RWPE2 (cell line): ENCODE measurements around the gene PBRM1.
"Not testable (repeated sequence)": the region's sequence is repeated elsewhere in the genome, so short reads cannot be mapped to it uniquely, and the experiment has no call there.

ENCODE experiments used
- ATAC-seq: fragments of 200-7000 bp; cut with Tn5 transposase; 3 replicates; pipeline ENCODE4 v1.9.1; 2021; ENCODE audit warnings: low read depth
- DNase-seq: peaks from one replicate; pipeline ENCODE4 v3.0.0-alpha.2; 2020; ENCODE audit warnings: low spot score
- H3K27ac ChIP-seq: fragments of 450-650 bp; 2 replicates; pipeline ENCODE4 v1.5.1; 2017; ENCODE audit warnings: mild to moderate bottlenecking; ENCODE audit not compliant: poor library complexity, severe bottlenecking
- H3K27me3 ChIP-seq: fragments of 250-450 bp; sonication (Bioruptor Pico); 2 replicates; pipeline ENCODE4 v1.5.1; 2021; ENCODE audit warnings: mild to moderate bottlenecking, moderate library complexity; ENCODE audit not compliant: insufficient read depth, poor library complexity, severe bottlenecking
- H3K36me3 ChIP-seq: fragments of 250-450 bp; sonication (Bioruptor Pico); 2 replicates; pipeline ENCODE4 v1.5.1; 2020; ENCODE audit warnings: low read depth, mild to moderate bottlenecking, moderate library complexity
- H3K4me1 ChIP-seq: fragments of 250-450 bp; sonication (Bioruptor Pico); 2 replicates; pipeline ENCODE4 v1.5.1; 2021; ENCODE audit warnings: mild to moderate bottlenecking, moderate library complexity; ENCODE audit not compliant: insufficient read depth, poor library complexity, severe bottlenecking
- H3K4me3 ChIP-seq: fragments of 250-450 bp; sonication (Bioruptor Pico); 2 replicates; pipeline ENCODE4 v1.5.1; 2021; ENCODE audit warnings: mild to moderate bottlenecking, moderate library complexity; ENCODE audit not compliant: severe bottlenecking
- H3K9me3 ChIP-seq: fragments of 250-450 bp; sonication (Bioruptor Pico); 2 replicates; pipeline ENCODE4 v1.5.1; 2021; ENCODE audit warnings: mild to moderate bottlenecking, moderate library complexity; ENCODE audit not compliant: severe bottlenecking
- TF ChIP-seq, protein P1 (sequence below): fragments of 450-650 bp; IDR thresholded peaks from one replicate; pipeline ENCODE4 v1.5.1; 2017; ENCODE audit warnings: mild to moderate bottlenecking, moderate library complexity; ENCODE audit not compliant: poor library complexity, severe bottlenecking

PBRM1 gene

DNA sequence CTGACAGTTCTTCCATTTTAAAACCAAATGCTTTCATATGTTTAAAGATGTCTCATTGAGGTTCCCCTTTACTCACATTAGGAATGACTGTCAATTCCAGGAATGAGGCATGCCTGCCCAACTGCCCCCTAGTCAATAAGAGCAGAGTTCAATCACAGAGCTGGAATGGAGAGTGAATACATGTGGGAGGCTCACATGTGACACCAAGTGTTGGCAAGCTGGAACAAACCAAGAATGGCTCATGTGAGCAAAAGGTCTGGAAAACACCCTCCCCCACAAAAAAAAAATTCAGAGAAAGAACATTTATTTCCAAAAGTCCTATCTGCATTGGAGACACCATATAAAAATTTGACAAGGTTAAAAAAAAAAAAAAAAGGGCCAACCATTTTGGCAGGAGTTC lies 3.7 kb downstream of the PBRM1 start:
- H3K4me3 ChIP-seq: no peak overlapping the region
- ATAC-seq (peak; percentile 46), DNase-seq (no peak)
- H3K27me3 ChIP-seq: no peaks in the 10 kb centered on the region
- H3K27ac ChIP-seq: peak overlapping the region; percentile 18
- peaks cover 11% of the 10 kb centered on the region for H3K4me1 ChIP-seq
- TF ChIP-seq, protein P1, sequence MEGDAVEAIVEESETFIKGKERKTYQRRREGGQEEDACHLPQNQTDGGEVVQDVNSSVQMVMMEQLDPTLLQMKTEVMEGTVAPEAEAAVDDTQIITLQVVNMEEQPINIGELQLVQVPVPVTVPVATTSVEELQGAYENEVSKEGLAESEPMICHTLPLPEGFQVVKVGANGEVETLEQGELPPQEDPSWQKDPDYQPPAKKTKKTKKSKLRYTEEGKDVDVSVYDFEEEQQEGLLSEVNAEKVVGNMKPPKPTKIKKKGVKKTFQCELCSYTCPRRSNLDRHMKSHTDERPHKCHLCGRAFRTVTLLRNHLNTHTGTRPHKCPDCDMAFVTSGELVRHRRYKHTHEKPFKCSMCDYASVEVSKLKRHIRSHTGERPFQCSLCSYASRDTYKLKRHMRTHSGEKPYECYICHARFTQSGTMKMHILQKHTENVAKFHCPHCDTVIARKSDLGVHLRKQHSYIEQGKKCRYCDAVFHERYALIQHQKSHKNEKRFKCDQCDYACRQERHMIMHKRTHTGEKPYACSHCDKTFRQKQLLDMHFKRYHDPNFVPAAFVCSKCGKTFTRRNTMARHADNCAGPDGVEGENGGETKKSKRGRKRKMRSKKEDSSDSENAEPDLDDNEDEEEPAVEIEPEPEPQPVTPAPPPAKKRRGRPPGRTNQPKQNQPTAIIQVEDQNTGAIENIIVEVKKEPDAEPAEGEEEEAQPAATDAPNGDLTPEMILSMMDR: peak; percentile 59
- H3K36me3 ChIP-seq: peaks cover 54% of the 10 kb centered on the region
- H3K9me3 ChIP-seq: no peaks in the 10 kb centered on the region

DNA sequence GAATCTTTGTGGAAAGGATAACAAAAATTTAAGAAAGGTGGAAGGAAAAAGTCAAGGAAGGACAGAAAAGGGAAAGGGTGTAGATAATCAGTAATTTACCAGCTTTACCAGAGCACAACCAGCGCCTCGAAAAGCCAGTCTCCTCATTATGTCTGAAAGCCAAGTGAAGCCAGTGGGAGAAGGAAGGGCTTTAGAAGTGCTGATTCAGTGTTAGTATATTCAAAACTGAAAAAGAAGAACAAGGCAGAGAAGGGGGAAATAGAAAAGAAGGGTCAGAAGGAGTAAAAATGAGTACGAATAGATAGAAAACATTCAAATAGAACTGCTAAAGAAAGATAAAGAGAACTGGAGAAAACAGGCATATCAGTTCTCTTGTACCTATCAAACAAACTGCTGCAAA lies 4.1 kb downstream of the PBRM1 start:
- TF ChIP-seq, protein P1: no peak
- Histone ChIP-seq H3K9me3 (no peaks in the 10 kb centered on the region), H3K4me1 (peaks cover 7% of the 10 kb centered on the region), H3K27ac (peak overlapping the region; percentile 18), H3K27me3 (no peaks in the 10 kb centered on the region), H3K36me3 (peaks cover 54% of the 10 kb centered on the region), H3K4me3 (no peak overlapping the region)
- ATAC-seq (no peak), DNase-seq (no peak)

DNA sequence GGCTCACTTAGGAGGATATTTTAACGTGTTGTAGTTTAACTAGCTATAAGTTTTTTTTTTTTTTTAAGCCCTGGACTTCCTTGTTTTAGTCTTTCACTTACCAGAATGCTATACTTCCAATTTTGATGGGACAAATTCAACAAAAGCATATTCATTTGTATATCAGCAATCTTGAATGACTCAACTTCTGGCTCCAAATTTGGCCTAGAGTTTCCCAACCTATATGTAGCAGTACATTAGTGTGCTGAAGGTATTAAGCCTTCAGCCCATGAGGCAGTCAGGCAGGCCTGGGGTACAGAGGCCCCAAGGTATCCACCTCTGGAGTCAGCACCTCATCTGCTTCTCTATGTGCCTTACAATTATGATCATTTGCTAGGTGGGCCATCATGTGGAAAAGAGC lies 5.9 kb downstream of the PBRM1 start:
- H3K27ac ChIP-seq: no peak overlapping the region
- peaks cover 62% of the 10 kb centered on the region for H3K36me3 ChIP-seq
- ATAC-seq: peak; percentile 30; the same call in 1 of the 3 replicates
- H3K9me3 ChIP-seq: no peaks in the 10 kb centered on the region
- no peak for DNase-seq
- H3K27me3 ChIP-seq: no peaks in the 10 kb centered on the region
- H3K4me3 ChIP-seq: no peak overlapping the region
- TF ChIP-seq, protein P1: no peak
- H3K4me1 ChIP-seq: peaks cover 6% of the 10 kb centered on the region

DNA sequence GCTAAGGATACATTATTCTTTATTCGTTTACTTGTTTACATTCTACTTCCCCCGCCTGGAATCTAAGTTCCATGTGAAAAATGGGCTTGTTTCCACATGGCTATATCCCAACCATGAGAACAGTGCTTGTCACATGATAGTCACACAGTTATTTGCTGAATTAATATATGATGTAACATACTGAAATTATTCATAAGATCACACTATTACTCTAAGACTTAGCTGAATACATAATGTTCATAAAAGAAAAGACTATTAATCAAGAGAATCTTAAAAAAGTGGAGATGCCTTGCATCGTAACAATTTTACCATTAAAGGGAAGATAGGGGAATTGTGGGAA lies 6.5 kb downstream of the PBRM1 start:
- Histone ChIP-seq H3K4me3 (no peak overlapping the region), H3K36me3 (peaks cover 60% of the 10 kb centered on the region), H3K9me3 (no peaks in the 10 kb centered on the region), H3K27ac (no peak overlapping the region), H3K27me3 (no peaks in the 10 kb centered on the region), H3K4me1 (peaks cover under 1% of the 10 kb centered on the region)
- TF ChIP-seq, protein P1: no peak
- ATAC-seq (no peak), DNase-seq (no peak)

DNA sequence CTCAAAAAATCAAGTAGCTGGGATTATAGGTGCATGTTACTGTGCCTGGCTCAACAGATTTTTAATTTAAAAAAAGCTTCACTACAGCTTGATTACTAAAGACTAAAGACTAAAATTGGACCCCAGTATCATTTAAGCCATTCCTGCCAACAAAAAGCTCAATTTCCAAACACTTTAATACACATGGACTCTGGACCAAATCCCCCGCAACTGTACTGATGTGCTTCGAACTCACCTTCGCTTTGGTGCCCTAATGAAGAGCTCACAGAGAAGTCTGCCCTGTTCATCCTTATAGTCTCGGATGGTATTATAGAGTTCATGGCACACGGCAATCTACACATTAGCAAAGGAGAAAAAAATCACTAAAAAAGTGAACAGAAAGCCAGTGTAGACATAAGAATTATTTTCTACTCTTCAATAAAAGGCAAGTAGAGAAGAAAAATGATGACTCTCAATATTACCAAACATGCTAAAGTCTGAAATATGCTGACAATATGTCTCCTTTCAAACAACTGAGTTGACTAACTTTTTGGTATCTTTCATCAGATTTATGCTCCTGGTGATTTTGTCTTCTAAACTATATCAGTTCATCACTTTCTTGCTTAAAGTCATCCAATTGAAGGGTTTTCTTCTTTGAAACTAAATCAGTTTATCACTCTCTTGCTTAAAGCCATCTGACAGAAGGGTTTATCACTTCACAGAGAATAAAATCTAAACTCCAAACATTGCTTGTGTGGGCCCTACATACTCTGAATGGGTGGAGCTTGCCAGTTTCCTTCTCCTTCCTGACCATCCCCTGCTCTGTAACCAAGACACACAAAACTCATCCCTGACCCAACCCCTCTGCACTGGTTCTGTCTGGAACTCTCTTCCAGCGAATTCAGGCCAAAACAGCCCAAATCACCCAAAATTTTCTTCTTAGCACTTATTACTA lies 7.2 kb downstream of the PBRM1 start:
- ATAC-seq (no peak), DNase-seq (no peak)
- Histone ChIP-seq H3K9me3 (no peaks in the 10 kb centered on the region), H3K4me1 (no peaks in the 10 kb centered on the region), H3K4me3 (no peak overlapping the region), H3K27me3 (no peaks in the 10 kb centered on the region), H3K27ac (no peak overlapping the region), H3K36me3 (peaks cover 64% of the 10 kb centered on the region)
- TF ChIP-seq, protein P1: no peak

DNA sequence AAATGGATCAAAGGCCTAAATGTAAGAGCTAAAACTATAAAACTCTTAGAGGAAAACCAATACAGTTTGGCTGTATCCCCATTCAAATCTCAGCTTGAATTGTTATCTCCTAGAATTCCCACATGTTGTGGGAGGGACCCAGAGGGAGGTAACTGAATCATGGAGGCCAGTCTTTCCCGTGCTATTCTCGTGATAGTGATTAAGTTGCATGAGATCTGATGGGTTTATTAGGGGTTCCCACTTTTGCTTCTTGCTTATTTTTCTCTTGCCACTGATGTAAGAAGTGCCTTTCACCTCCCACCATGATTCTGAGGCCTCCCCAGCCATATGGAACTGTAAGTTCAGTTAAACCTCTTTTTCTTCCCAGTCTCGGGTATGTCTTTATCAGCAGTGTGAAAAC lies 9.5 kb downstream of the PBRM1 start:
- not testable (repeated sequence) for H3K27me3 ChIP-seq, H3K4me3 ChIP-seq, H3K9me3 ChIP-seq, DNase-seq, H3K4me1 ChIP-seq, ATAC-seq, H3K27ac ChIP-seq
- H3K36me3 ChIP-seq: peaks cover 72% of the 10 kb centered on the region
